Osteocyte (in vitro differentiated cells): ENCODE measurements around the gene UMODL1. TPM values are rescaled to one million over a fixed set of nuclear protein-coding genes. Genes with fewer than 3 reads are reported as not detected.
"Not testable (repeated sequence)": the region's sequence is repeated elsewhere in the genome, so short reads cannot be mapped to it uniquely, and the experiment has no call there.

Experiments used
- DNase-seq: peaks from one replicate; pipeline ENCODE4 v3.0.0; 2021; ENCODE audit warnings: mixed read lengths; ENCODE audit not compliant: unreplicated experiment; ENCODE audit errors: extremely low spot score
- H3K27ac Mint-ChIP-seq: one replicate; pipeline ENCODE4 v1.8.0; 2021; ENCODE audit warnings: mild to moderate bottlenecking, mixed read lengths; ENCODE audit not compliant: unreplicated experiment
- H3K27me3 Mint-ChIP-seq: one replicate; pipeline ENCODE4 v1.8.0; 2021; ENCODE audit warnings: mixed read lengths; ENCODE audit not compliant: unreplicated experiment
- H3K36me3 Mint-ChIP-seq: one replicate; pipeline ENCODE4 v1.8.0; 2021; ENCODE audit warnings: mixed read lengths; ENCODE audit not compliant: unreplicated experiment
- H3K4me1 Mint-ChIP-seq: one replicate; pipeline ENCODE4 v1.8.0; 2021; ENCODE audit warnings: mixed read lengths; ENCODE audit not compliant: unreplicated experiment
- H3K4me3 Mint-ChIP-seq: one replicate; pipeline ENCODE4 v1.8.0; 2021; ENCODE audit warnings: mild to moderate bottlenecking, moderate library complexity, mixed read lengths; ENCODE audit not compliant: unreplicated experiment
- H3K9me3 Mint-ChIP-seq: one replicate; pipeline ENCODE4 v1.8.0; 2021; ENCODE audit warnings: mixed read lengths; ENCODE audit not compliant: unreplicated experiment
- CTCF ChIP-seq: fragments of 200-600 bp; sonication (generic); IDR thresholded peaks from 2 replicates; pipeline ENCODE4 v1.5.0; 2021; ENCODE audit warnings: antibody characterized with exemption, mild to moderate bottlenecking, moderate library complexity
- total RNA-seq: library from RNA; stranded (reverse); gene quantifications from 2 replicates; pipeline ENCODE4 v1.2.1, GENCODE V29; 2021

UMODL1 gene
- total RNA-seq, 1 donor from 2014 or later = not detected

GRCh38 chr21:42112238-42112637 lies 41.1 kb downstream of the UMODL1 start:
- Mint-ChIP-seq H3K4me1 (peaks cover 38% of the 10 kb centered on the region), H3K27me3 (no peaks in the 10 kb centered on the region), H3K9me3 (no peaks in the 10 kb centered on the region), H3K27ac (no peak overlapping the region), H3K36me3 (no peaks in the 10 kb centered on the region), H3K4me3 (no peak overlapping the region)
- DNase-seq = no peak
- no peak for TF ChIP-seq CTCF

DNA sequence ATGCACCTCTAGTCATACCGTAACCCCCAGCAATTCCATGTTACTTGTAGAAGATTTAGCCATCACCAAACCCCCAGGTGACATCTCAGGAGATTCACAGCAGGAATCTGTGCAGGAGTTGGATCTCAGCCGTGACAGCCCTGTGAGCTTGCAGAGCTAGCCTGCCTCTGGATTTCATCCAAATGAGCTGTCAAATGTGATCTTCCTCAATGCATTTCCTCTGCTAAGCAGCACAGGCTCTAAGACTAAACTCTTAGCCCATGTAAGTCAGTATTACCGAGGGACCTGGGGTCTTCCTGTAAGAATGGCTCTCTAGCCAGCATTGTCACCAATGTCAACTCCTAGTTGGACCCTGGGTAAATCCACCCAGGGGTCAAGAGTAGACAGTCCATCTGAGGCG lies 41.7 kb downstream of the UMODL1 start:
- Mint-ChIP-seq H3K9me3 (no peaks in the 10 kb centered on the region), H3K27ac (no peak overlapping the region), H3K27me3 (peaks cover 4% of the 10 kb centered on the region), H3K4me3 (peak overlapping the region; percentile 3), H3K4me1 (peaks cover 39% of the 10 kb centered on the region), H3K36me3 (no peaks in the 10 kb centered on the region)
- TF ChIP-seq CTCF = no peak
- no peak for DNase-seq

GRCh38 chr21:42113926-42114409 lies 42.9 kb downstream of the UMODL1 start:
- Mint-ChIP-seq H3K27ac (no peak overlapping the region), H3K9me3 (no peaks in the 10 kb centered on the region), H3K27me3 (peaks cover 12% of the 10 kb centered on the region), H3K4me1 (peaks cover 39% of the 10 kb centered on the region), H3K4me3 (no peak overlapping the region), H3K36me3 (no peaks in the 10 kb centered on the region)
- no peak for DNase-seq
- TF ChIP-seq CTCF = no peak

DNA sequence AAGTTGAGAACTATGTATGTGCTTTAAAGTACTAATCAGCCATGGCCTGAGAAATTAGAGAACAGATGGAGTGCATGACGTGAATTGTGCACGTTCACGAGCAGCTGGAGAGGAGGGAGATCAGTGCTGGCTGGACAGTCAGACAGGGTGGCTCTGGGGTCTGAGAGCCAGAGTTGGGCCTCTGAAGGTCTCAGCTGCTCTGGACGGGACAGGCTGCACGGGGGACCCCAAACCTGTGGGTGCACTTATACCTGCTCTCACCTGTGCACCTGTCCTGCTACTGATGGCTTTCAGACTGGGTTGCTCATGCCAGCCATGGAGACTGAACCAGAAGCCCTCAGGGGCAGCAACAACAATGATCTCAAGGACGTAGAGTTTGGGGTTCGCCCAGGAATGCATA lies 43.5 kb downstream of the UMODL1 start:
- Mint-ChIP-seq H3K9me3 (no peaks in the 10 kb centered on the region), H3K36me3 (no peaks in the 10 kb centered on the region), H3K4me3 (no peak overlapping the region), H3K27me3 (peaks cover 19% of the 10 kb centered on the region), H3K4me1 (peaks cover 39% of the 10 kb centered on the region), H3K27ac (no peak overlapping the region)
- no peak for DNase-seq
- TF ChIP-seq CTCF = no peak

DNA sequence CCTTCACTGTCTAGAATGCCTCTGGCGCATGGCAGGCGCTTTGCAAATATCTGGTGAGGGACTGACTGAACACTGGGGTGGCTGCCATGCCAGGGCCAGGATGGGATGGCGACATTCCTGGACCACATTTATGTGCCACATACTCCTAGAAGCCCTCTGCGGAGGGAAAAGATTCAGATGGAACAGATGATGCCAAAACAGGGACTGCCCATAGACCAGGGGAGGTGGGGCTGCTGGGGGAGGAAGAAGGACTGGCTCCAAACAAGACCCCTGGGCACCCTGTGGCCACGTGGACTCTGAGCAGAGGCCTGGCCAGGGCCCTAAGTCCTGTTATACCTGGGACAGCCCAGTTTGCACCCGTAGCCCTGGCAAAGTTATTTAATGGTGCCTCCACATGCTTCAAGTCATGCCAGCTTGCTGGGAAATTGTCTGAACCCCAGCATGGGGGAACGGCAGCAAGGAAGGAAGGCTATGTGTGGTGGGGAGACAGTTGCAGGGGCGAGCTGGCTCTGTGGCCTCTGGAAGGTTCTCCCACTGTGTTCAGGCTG lies 44.1 kb downstream of the UMODL1 start:
- no peaks in the 10 kb centered on the region for H3K9me3 Mint-ChIP-seq
- peaks cover 39% of the 10 kb centered on the region for H3K4me1 Mint-ChIP-seq
- DNase-seq = no peak
- no peak for TF ChIP-seq CTCF
- H3K4me3 Mint-ChIP-seq = no peak overlapping the region
- H3K27me3 Mint-ChIP-seq = peaks cover 24% of the 10 kb centered on the region
- no peaks in the 10 kb centered on the region for H3K36me3 Mint-ChIP-seq
- no peak overlapping the region for H3K27ac Mint-ChIP-seq

- Mint-ChIP-seq H3K4me1 (peaks cover 48% of the 10 kb centered on the region), H3K27me3 (peaks cover 35% of the 10 kb centered on the region)
- H3K4me3 Mint-ChIP-seq, H3K27ac Mint-ChIP-seq, DNase-seq, H3K9me3 Mint-ChIP-seq, H3K36me3 Mint-ChIP-seq: not testable (repeated sequence)
Measured at GRCh38 chr21:42116551-42116950, 45.4 kb downstream of the UMODL1 start.
